GM06990 (cell line): ENCODE measurements around the gene FBN1.

ENCODE experiments used
- DNase-seq: peaks from one replicate; pipeline ENCODE4 v3.0.0-alpha.2; 2011; ENCODE audit not compliant: insufficient read length; ENCODE audit errors: extremely low read depth
- H3K27me3 ChIP-seq: replicated peaks from 2 replicates; pipeline ENCODE4 v1.6.0; 2011; ENCODE audit warnings: low read length; ENCODE audit not compliant: control insufficient read depth, insufficient read depth
- H3K36me3 ChIP-seq: 2 replicates; pipeline ENCODE4 v1.5.1; 2011; ENCODE audit warnings: low read length; ENCODE audit not compliant: control insufficient read depth, insufficient read depth
- H3K4me3 ChIP-seq: replicated peaks from 2 replicates; pipeline ENCODE4 v1.5.1; 2011; ENCODE audit warnings: low read depth, mild to moderate bottlenecking, control low read depth, low read length
- CTCF ChIP-seq: IDR thresholded peaks from 2 replicates; pipeline ENCODE4 v1.5.1; 2011; ENCODE audit warnings: low read length, control low read depth, mild to moderate bottlenecking, inconsistent platforms; ENCODE audit not compliant: insufficient read depth, poor library complexity, severe bottlenecking

FBN1 gene

GRCh38 chr15:48522123-48522522 lies 123.4 kb downstream of the FBN1 start:
- H3K4me3 ChIP-seq = no peak overlapping the region
- no peak for TF ChIP-seq CTCF
- H3K36me3 ChIP-seq = no peaks in the 10 kb centered on the region
- no peak for DNase-seq
- no peaks in the 10 kb centered on the region for H3K27me3 ChIP-seq

GRCh38 chr15:48520376-48521155 lies 124.9 kb downstream of the FBN1 start:
- H3K4me3 ChIP-seq = no peak overlapping the region
- DNase-seq = no peak
- no peak for TF ChIP-seq CTCF
- H3K27me3 ChIP-seq = no peaks in the 10 kb centered on the region
- no peaks in the 10 kb centered on the region for H3K36me3 ChIP-seq

GRCh38 chr15:48516121-48516520 lies 129.4 kb downstream of the FBN1 start:
- Histone ChIP-seq H3K4me3 (no peak overlapping the region), H3K36me3 (no peaks in the 10 kb centered on the region), H3K27me3 (no peaks in the 10 kb centered on the region)
- no peak for TF ChIP-seq CTCF
- DNase-seq = no peak

- no peaks in the 10 kb centered on the region for H3K36me3 ChIP-seq
- H3K4me3 ChIP-seq = no peak overlapping the region
- no peak for DNase-seq
- H3K27me3 ChIP-seq = no peaks in the 10 kb centered on the region
- no peak for TF ChIP-seq CTCF
These were observed 130.0 kb downstream of the FBN1 start for GRCh38 chr15:48515500-48515899.

GRCh38 chr15:48514103-48514816 lies 131.2 kb downstream of the FBN1 start:
- H3K27me3 ChIP-seq = no peaks in the 10 kb centered on the region
- TF ChIP-seq CTCF = no peak
- no peak overlapping the region for H3K4me3 ChIP-seq
- DNase-seq = no peak
- H3K36me3 ChIP-seq = no peaks in the 10 kb centered on the region
